Measurements from ENCODE around the gene SCARB1. TPM values are rescaled to one million over a fixed set of nuclear protein-coding genes. Genes with fewer than 3 reads are reported as not detected.

Gene SCARB1
- total and polyA plus RNA-seq, 2 donors (not counting 3 experiments of a cell fraction or from before 2014, with no cell fraction given): 125 to 141 TPM

GRCh38 chr12:124766727-124767065, 97.0 kb downstream of the SCARB1 start:
- CTCF ChIA-PET: interaction anchor here (0.7 to 3.9 kb wide), 17 partner anchors 20 to 734 kb away, joined by 3 to 17 read pairs (median 6); no protein-coding TSS in a partner anchor

More at GRCh38 chr12:124766727-124767065, 97.0 kb downstream of the SCARB1 start:
- Histone ChIP-seq H3K9me1 (replicated peaks; ENCODE audit: control insufficient read depth, extremely low read depth, insufficient read depth, low read length) (no peaks in the 10 kb centered on the region), H3K36me3 (ENCODE audit: control insufficient read depth in 2 of 2, extremely low read depth in 1 of 2, insufficient read depth in 2 of 2, low read length in 2 of 2) (no peaks in the 10 kb centered on the region), H3K4me3 (replicated peaks in 1 of 3; ENCODE audit: insufficient read depth in 1 of 3, low read depth in 1 of 3, low read length in 3 of 3) (no peak overlapping the region), H3K27ac (ENCODE audit: insufficient read depth, low read depth, low read length) (no peak overlapping the region), H2AFZ (ENCODE audit: low read depth, low read length) (no peak overlapping the region), H3K9me3 (replicated peaks; ENCODE audit: control insufficient read depth, insufficient read depth, low read length) (peaks cover 5% of the 10 kb centered on the region), H3K4me1 (ENCODE audit: control insufficient read depth, extremely low read depth, insufficient read depth, low read length) (no peaks in the 10 kb centered on the region), H3K79me2 (ENCODE audit: control insufficient read depth, insufficient read depth, low read length) (no peaks in the 10 kb centered on the region), H3K9ac (replicated peaks; ENCODE audit: extremely low read depth, insufficient read depth, low read length) (no peak overlapping the region), H3K4me2 (ENCODE audit: insufficient read depth, low read length) (no peak overlapping the region), H3K27me3 (ENCODE audit: control insufficient read depth in 2 of 2, insufficient read depth in 2 of 2, low read length in 2 of 2) (no peaks in the 10 kb centered on the region), H4K20me1 (replicated peaks; ENCODE audit: control insufficient read depth, extremely low read depth, insufficient read depth, low read length) (no peaks in the 10 kb centered on the region)
- no TSS peak for BruUV-seq (replicated peaks)
- DNase-seq (ENCODE audit: low read depth, low spot score) (no peak), FAIRE-seq (no peak)
- TF ChIP-seq FOS (IDR thresholded peaks at IDR 0.05; ENCODE audit: borderline replicate concordance, insufficient read depth, low read length) (no peak), POLR2AphosphoS5 (IDR thresholded peaks at IDR 0.05; ENCODE audit: insufficient read depth, low read depth, low read length) (no peak), GATA2 (IDR thresholded peaks at IDR 0.05; ENCODE audit: insufficient read depth, insufficient read length, low read depth, low read length) (no peak), JUN (IDR thresholded peaks at IDR 0.05; ENCODE audit: borderline replicate concordance, insufficient read depth, insufficient read length, low read depth) (no peak), EZH2 (IDR thresholded peaks at IDR 0.05; ENCODE audit: borderline replicate concordance, low read depth, low read length, severe bottlenecking) (no peak), MYC (IDR thresholded peaks at IDR 0.05; ENCODE audit: low read depth, low read length) (no peak), MAX (IDR thresholded peaks at IDR 0.05; ENCODE audit: insufficient read depth, insufficient read length) (no peak), POLR2A (IDR thresholded peaks at IDR 0.05; ENCODE audit: low read depth, low read length) (no peak), CTCF (IDR thresholded peaks at IDR 0.05; ENCODE audit: extremely low read depth in 1 of 2, insufficient read depth in 1 of 2, low read depth in 1 of 2, low read length in 2 of 2) (no peak)
- POLR2A ChIA-PET: no interaction called here
- dilution Hi-C loops (cut with MboI; ENCODE audit: extremely low pct_ligation_motif_present, low sequenced_read_pairs): no loop called here
- intact Hi-C loops (cut with micrococcal nuclease): loop anchor here (1.0 to 5.0 kb wide), 14 partner anchors 20 to 712 kb away; no protein-coding TSS in a partner anchor
